Right renal cortex interstitium (tissue), 3 donors: ENCODE data around the gene OR1M1. TPM values are rescaled to one million over a fixed set of nuclear protein-coding genes. Genes with fewer than 3 reads are reported as not detected.
A peak's percentile ranks its signal among the peaks of the same experiment; 100 is the strongest.

Experiments used
- DNase-seq, 3 donors: peaks; one replicate each; pipeline ENCODE4 v3.0.0-alpha.2; 2013; ENCODE audit warnings: low read depth in 3 of 3, low spot score in 2 of 3
- polyA plus RNA-seq, 3 donors: library from polyadenylated mRNA; unstranded; fragments of 120-200 nt; gene quantifications; one replicate each; pipeline ENCODE4 v1.2.1, GENCODE V29; 2013; ENCODE audit not compliant: insufficient read length in 3 of 3

Gene OR1M1
- polyA plus RNA-seq, 3 donors = not detected

GRCh38 chr19:9073806-9074205 is 13.1 kb upstream of the OR1M1 start:
- DNase-seq = no peak

- DNase-seq = peak in 2 of 3 donors; percentile 47 to 60
These were observed 11.6 kb upstream of the OR1M1 start for GRCh38 chr19:9075064-9075949.

GRCh38 chr19:9076901-9077300 is 10.0 kb upstream of the OR1M1 start:
- DNase-seq = no peak

- no peak for DNase-seq
These were observed 8.2 kb upstream of the OR1M1 start for GRCh38 chr19:9078651-9079050.

- DNase-seq = no peak
These were observed 20.5 kb downstream of the OR1M1 start, which contains the start of gene OR7G2 for GRCh38 chr19:9107375-9107774. OR7G2 (minus strand) TSS chr19:9107475; CDS start chr19:9103243, 4,232 bp downstream.

GRCh38 chr19:9109959-9110358 is 23.1 kb downstream of the OR1M1 start:
- no peak for DNase-seq

- no peak for DNase-seq
These were observed 28.5 kb downstream of the OR1M1 start, which contains the start of gene OR7G1 for GRCh38 chr19:9115307-9115813. OR7G1 (minus strand) TSS chr19:9115763; CDS start chr19:9115763, 0 bp downstream.

GRCh38 chr19:9116547-9116946 is 29.7 kb downstream of the OR1M1 start:
- DNase-seq = no peak

GRCh38 chr19:9126900-9127405 is 40.1 kb downstream of the OR1M1 start, which contains the start of gene OR7G3:
OR7G3 (minus strand) TSS chr19:9126950; CDS start chr19:9126950, 0 bp downstream.
- no peak for DNase-seq

- DNase-seq = no peak
These were observed 41.3 kb downstream of the OR1M1 start for GRCh38 chr19:9128171-9128570.

GRCh38 chr19:9130965-9131364 is 44.1 kb downstream of the OR1M1 start:
- DNase-seq = no peak

- DNase-seq = no peak
These were observed 45.6 kb downstream of the OR1M1 start for GRCh38 chr19:9132422-9132821.

GRCh38 chr19:9139609-9140158 is 52.8 kb downstream of the OR1M1 start:
- DNase-seq = no peak

- DNase-seq = peak; percentile 79 to 95 (median 91)
These were observed 53.5 kb downstream of the OR1M1 start, which contains the start of gene ZNF317 for GRCh38 chr19:9140159-9140874. ZNF317 (plus strand) TSS chr19:9140397; CDS start chr19:9156017, 15,620 bp downstream.

GRCh38 chr19:9144920-9145319 is 58.1 kb downstream of the OR1M1 start:
- DNase-seq = no peak

Other genes with a start within 250 kb of the OR1M1 start
- gene MUC16, start 76.7 kb upstream of the OR1M1 start, polyA plus RNA-seq = under 1 TPM; 0.03 to 0.14 (median 0.06) TPM
- under 1 TPM in 1 of 3 donors, not detected in 2; 0.04 TPM for gene OR7G2, start 20.4 kb downstream of the OR1M1 start, polyA plus RNA-seq
- gene OR7G1, start 28.7 kb downstream of the OR1M1 start, polyA plus RNA-seq = not detected
- not detected for gene OR7G3, start 39.9 kb downstream of the OR1M1 start, polyA plus RNA-seq
- 10 to 100 TPM; 36.5 to 38.8 (median 38.0) TPM for gene ZNF317, start 53.3 kb downstream of the OR1M1 start, polyA plus RNA-seq
- gene OR7D2, start 91.9 kb downstream of the OR1M1 start, polyA plus RNA-seq = under 1 TPM in 2 of 3 donors, not detected in 1; 0.06 to 0.10 TPM
- gene OR7D4, start 132.5 kb downstream of the OR1M1 start, polyA plus RNA-seq = not detected
- gene OR7E24, start 163.9 kb downstream of the OR1M1 start, polyA plus RNA-seq = not detected
- 1 to 10 TPM; 6.7 to 7.2 (median 7.0) TPM for gene ZNF699, start 222.8 kb downstream of the OR1M1 start, polyA plus RNA-seq
- gene ZNF559, start 237.1 kb downstream of the OR1M1 start, polyA plus RNA-seq = 10 to 100 TPM; 60.8 to 68.4 (median 67.6) TPM